ENCODE measurements around the gene DNASE1L1. TPM values are rescaled to one million over a fixed set of nuclear protein-coding genes. Genes with fewer than 3 reads are reported as not detected.

Gene DNASE1L1
- total and polyA plus RNA-seq, 2 of the 13 experiments (the other 11 are each of a cell fraction or from before 2014, with no cell fraction given), result 4.7 to 12.3 TPM

DNA sequence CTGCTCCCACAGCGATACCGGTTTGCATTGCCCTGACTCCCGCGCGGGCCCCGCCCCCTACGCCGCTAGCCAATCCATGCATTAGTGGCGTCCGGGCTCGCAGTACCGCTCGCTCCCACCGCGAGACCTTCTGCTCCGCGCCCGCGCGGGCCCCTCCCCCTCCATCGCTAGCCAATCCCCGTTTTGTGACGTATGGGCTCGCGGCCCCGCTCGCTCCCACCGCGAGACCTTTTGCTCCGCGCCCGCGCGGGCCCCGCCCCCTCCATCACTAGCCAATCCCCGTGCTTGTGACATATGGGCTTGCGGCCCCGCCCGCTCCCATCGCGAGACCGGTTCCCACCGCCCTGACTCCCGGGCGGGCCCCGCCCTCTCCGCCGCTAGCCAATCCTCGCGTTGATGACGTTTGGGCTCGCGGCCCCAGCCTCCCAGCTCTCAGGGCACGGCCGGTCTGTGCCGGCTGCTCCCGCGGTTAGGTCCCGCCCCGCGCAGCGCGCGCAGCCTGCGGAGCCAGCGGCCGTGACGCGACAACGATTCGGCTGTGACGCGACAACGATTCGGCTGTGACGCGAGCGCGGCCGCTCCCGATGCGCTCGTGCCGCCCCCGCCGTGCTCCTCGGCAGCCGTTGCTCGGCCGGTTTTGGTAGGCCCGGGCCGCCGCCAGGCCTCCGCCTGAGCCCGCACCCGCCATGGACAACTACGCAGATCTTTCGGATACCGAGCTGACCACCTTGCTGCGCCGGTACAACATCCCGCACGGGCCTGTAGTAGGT lies 30.1 kb downstream of the DNASE1L1 start, which contains the start of gene EMD (continued):
- TF ChIP-seq ZNF562 (CRISPR knock-in tag; IDR thresholded peaks at IDR 0.05; ENCODE audit: borderline replicate concordance) (no peak), FLYWCH1 (CRISPR knock-in tag; IDR thresholded peaks at IDR 0.05) (no peak), ZNF629 (CRISPR knock-in tag; conservative IDR thresholded peaks at IDR 0.05) (no peak), MAZ (IDR thresholded peaks at IDR 0.05; ENCODE audit: borderline replicate concordance, low read depth, low read length) (no peak), MAZ (CRISPR knock-in tag; IDR thresholded peaks at IDR 0.05; ENCODE audit: low read depth) (0 out of 2 replicates have a peak, but pooled peaks have one; percentile 18), ZNF234 (CRISPR knock-in tag; conservative IDR thresholded peaks at IDR 0.05) (no peak), ZNF354B (CRISPR knock-in tag; IDR thresholded peaks at IDR 0.05) (no peak), BRD4 (CRISPR knock-in tag; IDR thresholded peaks at IDR 0.05) (no peak), ZNF24 (IDR thresholded peaks at IDR 0.05) (no peak), ARHGAP35 (CRISPR knock-in tag; IDR thresholded peaks at IDR 0.05; ENCODE audit: borderline replicate concordance) (no peak), MATR3 (CRISPR knock-in tag; IDR thresholded peaks at IDR 0.05) (no peak), SALL1 (CRISPR knock-in tag; IDR thresholded peaks at IDR 0.05) (peak; percentile 56; the same call in 1 of the 2 replicates), RXRA (CRISPR knock-in tag; IDR thresholded peaks at IDR 0.05) (no peak), NONO (IDR thresholded peaks at IDR 0.05) (no peak), NONO (CRISPR knock-in tag; conservative IDR thresholded peaks at IDR 0.05) (peak; percentile 44), ZFP41 (CRISPR knock-in tag; IDR thresholded peaks at IDR 0.05; ENCODE audit: borderline replicate concordance) (no peak), PRMT3 (CRISPR knock-in tag; IDR thresholded peaks at IDR 0.05; ENCODE audit: borderline replicate concordance, low read depth) (0 out of 2 replicates have a peak, but pooled peaks have one; percentile 39), ZSCAN9 (CRISPR knock-in tag; IDR thresholded peaks at IDR 0.05; ENCODE audit: borderline replicate concordance) (no peak), YEATS4 (CRISPR knock-in tag; IDR thresholded peaks at IDR 0.05; ENCODE audit: borderline replicate concordance) (no peak)
- TF ChIP-seq, protein P1, sequence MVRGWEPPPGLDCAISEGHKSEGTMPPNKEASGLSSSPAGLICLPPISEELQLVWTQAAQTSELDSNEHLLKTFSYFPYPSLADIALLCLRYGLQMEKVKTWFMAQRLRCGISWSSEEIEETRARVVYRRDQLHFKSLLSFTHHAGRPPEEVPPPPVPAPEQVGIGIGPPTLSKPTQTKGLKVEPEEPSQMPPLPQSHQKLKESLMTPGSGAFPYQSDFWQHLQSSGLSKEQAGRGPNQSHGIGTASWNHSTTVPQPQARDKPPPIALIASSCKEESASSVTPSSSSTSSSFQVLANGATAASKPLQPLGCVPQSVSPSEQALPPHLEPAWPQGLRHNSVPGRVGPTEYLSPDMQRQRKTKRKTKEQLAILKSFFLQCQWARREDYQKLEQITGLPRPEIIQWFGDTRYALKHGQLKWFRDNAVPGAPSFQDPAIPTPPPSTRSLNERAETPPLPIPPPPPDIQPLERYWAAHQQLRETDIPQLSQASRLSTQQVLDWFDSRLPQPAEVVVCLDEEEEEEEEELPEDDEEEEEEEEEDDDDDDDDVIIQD (CRISPR knock-in tag; IDR thresholded peaks at IDR 0.05; ENCODE audit: low read depth), result no peak
- TF ChIP-seq, protein P2, sequence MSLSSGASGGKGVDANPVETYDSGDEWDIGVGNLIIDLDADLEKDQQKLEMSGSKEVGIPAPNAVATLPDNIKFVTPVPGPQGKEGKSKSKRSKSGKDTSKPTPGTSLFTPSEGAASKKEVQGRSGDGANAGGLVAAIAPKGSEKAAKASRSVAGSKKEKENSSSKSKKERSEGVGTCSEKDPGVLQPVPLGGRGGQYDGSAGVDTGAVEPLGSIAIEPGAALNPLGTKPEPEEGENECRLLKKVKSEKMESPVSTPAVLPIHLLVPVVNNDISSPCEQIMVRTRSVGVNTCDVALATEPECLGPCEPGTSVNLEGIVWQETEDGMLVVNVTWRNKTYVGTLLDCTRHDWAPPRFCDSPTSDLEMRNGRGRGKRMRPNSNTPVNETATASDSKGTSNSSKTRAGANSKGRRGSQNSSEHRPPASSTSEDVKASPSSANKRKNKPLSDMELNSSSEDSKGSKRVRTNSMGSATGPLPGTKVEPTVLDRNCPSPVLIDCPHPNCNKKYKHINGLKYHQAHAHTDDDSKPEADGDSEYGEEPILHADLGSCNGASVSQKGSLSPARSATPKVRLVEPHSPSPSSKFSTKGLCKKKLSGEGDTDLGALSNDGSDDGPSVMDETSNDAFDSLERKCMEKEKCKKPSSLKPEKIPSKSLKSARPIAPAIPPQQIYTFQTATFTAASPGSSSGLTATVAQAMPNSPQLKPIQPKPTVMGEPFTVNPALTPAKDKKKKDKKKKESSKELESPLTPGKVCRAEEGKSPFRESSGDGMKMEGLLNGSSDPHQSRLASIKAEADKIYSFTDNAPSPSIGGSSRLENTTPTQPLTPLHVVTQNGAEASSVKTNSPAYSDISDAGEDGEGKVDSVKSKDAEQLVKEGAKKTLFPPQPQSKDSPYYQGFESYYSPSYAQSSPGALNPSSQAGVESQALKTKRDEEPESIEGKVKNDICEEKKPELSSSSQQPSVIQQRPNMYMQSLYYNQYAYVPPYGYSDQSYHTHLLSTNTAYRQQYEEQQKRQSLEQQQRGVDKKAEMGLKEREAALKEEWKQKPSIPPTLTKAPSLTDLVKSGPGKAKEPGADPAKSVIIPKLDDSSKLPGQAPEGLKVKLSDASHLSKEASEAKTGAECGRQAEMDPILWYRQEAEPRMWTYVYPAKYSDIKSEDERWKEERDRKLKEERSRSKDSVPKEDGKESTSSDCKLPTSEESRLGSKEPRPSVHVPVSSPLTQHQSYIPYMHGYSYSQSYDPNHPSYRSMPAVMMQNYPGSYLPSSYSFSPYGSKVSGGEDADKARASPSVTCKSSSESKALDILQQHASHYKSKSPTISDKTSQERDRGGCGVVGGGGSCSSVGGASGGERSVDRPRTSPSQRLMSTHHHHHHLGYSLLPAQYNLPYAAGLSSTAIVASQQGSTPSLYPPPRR (CRISPR knock-in tag; IDR thresholded peaks at IDR 0.05; ENCODE audit: borderline replicate concordance), result no peak
- TF ChIP-seq, protein P3, sequence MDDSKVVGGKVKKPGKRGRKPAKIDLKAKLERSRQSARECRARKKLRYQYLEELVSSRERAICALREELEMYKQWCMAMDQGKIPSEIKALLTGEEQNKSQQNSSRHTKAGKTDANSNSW (CRISPR knock-in tag; IDR thresholded peaks at IDR 0.05; ENCODE audit: borderline replicate concordance), result no peak
- TF ChIP-seq, protein P4, sequence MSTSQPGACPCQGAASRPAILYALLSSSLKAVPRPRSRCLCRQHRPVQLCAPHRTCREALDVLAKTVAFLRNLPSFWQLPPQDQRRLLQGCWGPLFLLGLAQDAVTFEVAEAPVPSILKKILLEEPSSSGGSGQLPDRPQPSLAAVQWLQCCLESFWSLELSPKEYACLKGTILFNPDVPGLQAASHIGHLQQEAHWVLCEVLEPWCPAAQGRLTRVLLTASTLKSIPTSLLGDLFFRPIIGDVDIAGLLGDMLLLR (CRISPR knock-in tag; IDR thresholded peaks at IDR 0.05), result no peak

Data from HepG2 (cell line).